Uterus (tissue), 2 donors: Measurements from ENCODE around the gene PACRG.

Experiments
- POLR2A ChIP-seq, 2 donors: fragments of 450-650 bp; IDR thresholded peaks; one replicate each; pipeline ENCODE4 v1.6.1; 2016; ENCODE audit warnings: antibody characterized with exemption in 2 of 2, mild to moderate bottlenecking in 1 of 2, moderate library complexity in 1 of 2
- TF ChIP-seq, protein P1 (sequence below), 4 experiments: fragments of 200-600 bp in 2 of 4; fragments of 450-650 bp in 2 of 4; sonication (generic) in 2 of 4; IDR thresholded peaks; one replicate each; pipeline ENCODE4 v1.5.1; 2016 to 2019; ENCODE audit warnings: antibody characterized with exemption in 4 of 4, mild to moderate bottlenecking in 2 of 4, moderate library complexity in 1 of 4

- TF ChIP-seq, protein P1, sequence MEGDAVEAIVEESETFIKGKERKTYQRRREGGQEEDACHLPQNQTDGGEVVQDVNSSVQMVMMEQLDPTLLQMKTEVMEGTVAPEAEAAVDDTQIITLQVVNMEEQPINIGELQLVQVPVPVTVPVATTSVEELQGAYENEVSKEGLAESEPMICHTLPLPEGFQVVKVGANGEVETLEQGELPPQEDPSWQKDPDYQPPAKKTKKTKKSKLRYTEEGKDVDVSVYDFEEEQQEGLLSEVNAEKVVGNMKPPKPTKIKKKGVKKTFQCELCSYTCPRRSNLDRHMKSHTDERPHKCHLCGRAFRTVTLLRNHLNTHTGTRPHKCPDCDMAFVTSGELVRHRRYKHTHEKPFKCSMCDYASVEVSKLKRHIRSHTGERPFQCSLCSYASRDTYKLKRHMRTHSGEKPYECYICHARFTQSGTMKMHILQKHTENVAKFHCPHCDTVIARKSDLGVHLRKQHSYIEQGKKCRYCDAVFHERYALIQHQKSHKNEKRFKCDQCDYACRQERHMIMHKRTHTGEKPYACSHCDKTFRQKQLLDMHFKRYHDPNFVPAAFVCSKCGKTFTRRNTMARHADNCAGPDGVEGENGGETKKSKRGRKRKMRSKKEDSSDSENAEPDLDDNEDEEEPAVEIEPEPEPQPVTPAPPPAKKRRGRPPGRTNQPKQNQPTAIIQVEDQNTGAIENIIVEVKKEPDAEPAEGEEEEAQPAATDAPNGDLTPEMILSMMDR (IDR thresholded peaks at IDR 0.05) = no peak
- TF ChIP-seq POLR2A (IDR thresholded peaks at IDR 0.05) = no peak
These were observed 335.0 kb downstream of the PACRG start for GRCh38 chr6:163062790-163063189.
